LoVo (cell line): ENCODE measurements around the gene STAG1.

Source experiments
- DNase-seq: peaks from one replicate; pipeline ENCODE4 v3.0.0-alpha.2; 2016; ENCODE audit warnings: low spot score

STAG1 gene

DNA sequence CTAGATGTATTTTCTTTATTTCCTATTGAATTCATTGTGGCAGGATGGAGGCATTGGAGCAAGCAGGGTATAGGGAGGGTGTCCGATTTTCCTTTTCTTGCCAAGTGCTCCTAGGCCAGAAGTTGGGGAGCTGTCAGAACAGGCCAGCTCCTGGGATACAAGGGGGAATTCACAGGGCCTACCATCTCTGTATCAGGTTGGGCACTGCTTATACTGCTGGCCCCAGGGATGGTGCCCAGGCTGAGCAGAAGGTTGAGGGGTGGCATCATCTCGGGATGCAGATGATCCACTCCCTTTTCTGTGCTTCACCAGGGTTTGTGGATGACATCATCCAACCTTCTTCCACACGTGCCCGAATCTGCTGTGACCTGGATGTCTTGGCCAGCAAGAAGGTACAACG, 422.6 kb downstream of the STAG1 start:
- DNase-seq = no peak

DNA sequence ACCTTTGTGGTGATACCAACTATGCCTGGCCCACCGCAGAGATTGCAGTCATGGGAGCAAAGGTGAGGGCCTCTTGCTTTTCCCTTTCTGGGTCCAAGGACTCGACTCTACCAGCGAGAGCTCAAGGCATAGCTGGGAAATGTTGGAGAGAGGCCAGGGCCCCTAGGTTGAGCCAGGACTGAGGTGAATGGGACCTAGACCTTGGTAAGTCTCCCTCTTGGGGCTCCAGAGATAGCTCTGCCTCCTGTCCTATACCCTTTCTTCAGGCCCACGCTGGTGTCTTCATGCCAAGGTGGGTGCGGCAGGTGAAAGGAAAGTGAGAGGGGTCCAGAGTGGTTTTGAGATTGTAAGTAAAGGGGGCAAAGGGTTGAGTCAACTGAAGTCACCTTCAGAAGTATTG, 424.5 kb downstream of the STAG1 start:
- no peak for DNase-seq

DNA sequence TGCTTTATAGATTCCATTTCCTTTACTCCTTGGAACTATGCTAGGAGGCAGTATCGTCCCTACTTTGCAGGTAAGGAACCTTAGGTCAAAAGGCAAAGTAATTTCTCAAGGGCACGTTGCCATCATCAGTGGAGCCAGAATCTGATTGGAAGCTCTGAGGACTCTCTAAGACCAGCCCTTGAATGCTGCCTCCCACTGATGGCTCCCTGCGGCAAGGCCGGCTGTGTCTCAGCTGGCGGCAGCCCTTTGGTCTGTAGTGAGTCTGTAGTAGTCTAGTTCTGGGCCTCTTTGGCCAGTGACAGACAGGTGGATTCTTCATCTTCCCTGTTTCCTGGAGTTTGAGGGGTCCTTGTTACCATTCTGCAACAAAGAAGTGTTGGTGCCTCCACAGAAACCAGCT, 425.9 kb downstream of the STAG1 start:
- DNase-seq = no peak

DNA sequence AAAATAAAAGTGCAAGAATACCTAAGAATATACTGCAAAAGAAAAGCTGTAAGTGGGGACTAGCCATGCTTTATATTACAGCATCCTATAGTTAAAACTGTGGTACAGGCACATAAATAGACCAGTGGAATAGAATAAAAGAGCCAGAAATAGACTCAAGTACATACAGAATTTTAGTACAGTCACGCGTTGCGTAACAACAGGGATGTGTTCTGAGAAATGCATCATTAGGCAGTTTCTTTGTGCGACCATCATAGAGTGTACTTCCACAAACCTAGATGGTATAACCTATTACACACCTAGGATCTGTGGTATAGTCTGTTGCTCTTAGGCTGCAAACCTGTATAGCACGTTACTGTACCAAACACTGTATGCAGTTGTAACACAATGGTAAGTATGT, 440.2 kb downstream of the STAG1 start:
- DNase-seq = no peak

DNA sequence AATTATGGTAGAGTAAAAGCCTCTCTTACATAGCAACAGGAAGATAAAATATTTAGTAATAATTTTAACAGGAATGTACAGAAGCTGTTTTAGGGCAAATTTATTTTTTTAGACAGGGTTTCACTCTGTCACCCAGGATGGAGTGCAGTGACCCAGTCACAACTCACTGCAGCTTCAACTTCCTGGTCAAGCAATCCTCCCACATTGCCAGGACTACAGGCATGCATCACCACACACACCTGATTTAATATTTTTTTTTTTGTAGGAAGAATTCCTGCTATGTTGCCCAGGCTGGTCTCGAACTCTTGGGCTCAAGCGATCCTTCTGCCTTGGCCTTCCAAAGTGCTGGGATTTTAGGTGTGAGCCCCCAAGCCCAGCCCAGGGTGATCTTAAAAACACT, 440.9 kb downstream of the STAG1 start:
- DNase-seq = no peak

DNA sequence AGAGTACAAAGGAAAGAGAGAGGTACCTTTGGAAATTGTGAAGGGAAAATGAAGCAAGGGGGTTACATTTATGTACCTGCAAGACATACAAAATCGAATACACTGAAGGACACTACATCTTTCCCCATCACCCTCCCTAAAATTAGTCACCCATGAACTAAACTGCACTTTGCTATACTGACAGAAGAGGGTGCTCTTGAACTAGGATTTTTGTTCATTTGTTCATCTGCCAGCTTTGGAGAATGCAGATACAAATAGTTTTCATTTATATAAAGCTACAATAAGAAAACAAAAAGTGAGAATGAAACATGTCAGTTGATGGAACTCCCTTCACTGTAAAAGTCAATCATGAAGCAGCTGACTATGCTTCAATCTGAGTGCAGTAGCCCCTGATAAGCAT, 446.3 kb downstream of the STAG1 start:
- DNase-seq = no peak

DNA sequence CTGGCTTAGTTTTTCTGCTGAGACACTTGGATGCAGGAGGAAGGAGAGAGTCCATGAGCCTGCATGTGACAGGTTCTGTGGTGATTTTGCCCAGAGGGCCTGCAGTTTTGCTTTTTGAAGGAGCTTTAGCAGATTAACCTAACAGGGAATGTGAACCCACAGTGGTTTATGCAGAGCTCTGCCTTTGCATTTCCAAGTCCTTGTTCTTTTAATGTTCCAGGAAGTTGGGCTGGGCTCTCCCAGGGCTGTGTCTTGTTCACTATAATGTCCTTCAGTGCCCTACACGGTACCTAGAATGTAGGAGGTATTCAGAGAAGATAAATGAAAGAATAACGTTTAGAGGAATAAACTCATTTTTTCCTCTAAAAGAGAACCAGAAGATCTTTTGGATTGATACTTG, 451.7 kb downstream of the STAG1 start:
- no peak for DNase-seq

DNA sequence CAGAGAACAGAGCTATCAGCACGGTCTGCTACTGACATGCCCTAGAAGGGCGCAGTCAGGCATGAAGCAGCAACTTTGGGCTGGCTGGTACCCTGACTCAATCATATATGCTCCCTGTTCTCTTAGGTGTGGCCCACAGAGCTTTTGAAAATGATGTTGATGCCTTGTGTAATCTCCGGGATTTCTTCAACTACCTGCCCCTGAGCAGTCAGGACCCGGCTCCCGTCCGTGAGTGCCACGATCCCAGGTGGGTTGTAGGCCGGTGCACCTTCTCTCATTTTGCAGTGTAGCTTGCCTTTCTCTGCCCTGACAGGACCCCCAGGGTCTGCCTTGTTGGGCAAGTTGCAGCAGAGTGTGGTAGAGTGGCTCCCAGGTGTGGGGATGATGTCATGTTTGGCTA, 454.4 kb downstream of the STAG1 start:
- DNase-seq = no peak

DNA sequence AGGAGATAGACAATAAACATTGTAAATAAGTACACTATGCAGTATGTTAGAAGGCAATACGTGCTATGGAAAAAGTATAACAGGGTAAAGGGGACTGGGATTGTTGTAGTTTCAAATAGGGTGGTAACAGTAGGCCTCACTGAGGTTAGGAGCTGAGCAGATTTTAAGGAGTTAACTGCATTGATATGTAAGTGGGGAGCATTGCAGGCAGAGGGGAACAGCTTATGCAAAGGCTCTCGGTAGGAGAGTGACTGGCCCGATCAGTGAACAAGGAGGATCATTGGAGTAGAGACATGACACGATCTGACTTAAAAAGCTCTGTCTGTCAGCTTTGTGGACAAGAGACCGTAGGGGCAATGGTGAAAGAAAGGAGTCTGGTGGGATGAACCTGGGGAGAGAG, 455.2 kb downstream of the STAG1 start:
- no peak for DNase-seq

DNA sequence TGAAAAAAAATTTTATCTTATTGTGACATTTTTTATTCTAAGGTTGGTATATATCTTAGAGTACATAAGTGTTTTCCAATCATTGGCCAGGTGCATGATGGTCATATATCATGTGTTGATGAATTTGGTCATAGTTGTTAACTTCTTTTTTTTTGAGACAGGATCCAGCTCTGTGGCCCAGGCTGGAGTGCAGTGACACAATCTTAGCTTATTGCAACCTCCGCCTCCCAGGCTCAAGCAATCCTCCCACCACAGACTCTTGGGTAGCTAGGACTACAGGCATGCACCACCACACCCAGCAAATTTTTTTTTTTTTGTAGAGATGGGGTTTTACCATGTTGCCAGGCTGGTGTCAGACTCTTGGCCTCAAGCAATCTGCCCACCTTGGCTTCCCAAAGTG, 458.0 kb downstream of the STAG1 start:
- no peak for DNase-seq

DNA sequence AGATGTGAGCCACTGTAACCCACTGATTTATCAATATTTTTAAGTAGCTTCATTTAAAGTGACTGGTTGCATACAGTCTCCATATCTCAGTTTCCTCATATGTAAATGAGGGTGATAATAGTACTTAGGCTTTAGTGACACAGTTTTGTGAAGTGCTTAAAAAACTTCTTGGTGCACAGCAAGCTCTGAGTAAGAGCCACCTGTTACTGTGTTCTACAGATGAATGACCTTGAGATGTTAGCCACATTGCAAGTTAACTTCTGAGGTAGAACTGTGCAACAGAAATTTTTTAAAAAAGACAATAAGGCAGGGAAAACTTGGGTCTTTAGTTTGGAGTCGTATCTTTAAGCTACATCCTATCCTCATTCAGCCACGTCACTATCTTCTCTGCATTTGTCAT, 458.9 kb downstream of the STAG1 start:
- DNase-seq = no peak

DNA sequence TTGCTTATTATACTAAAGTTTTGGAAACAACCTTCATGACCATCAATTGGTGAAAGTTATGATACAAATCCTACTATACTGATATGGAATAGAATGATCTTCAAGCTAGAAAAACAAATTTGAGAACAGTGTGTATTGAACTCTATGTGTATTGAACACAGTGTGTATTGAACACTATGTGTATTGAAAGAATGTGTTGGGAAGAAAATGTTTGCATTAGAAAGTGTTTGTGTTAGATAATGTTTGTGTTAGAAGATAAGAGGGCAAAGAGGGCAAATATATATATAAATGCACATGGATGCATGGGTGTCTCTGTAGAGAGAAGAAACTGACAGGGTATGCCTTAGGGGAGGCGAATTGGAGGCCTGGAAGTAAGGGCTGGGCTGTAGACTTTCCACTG, 459.7 kb downstream of the STAG1 start:
- no peak for DNase-seq

DNA sequence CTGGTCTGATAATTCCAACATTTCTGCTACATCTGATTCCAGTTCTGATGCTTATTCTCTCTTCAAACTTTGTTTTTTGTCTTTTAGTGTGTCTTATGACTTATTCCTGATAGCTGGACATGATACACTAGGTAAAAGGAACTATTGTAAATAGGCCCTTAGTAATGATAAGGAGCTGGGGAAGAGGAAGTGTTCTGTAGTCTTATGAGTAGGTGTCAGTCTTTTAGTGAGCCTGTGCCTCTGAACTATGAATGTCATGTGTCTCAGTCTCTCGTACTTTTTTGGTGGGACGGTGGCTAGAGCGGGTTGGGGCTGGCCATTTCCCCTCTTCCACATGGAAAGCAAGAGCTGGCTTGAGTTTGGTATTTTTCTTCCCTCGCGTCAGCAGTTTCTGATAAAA, 460.9 kb downstream of the STAG1 start:
- no peak for DNase-seq
